Measurements from ENCODE around the gene RAB11B.
"Not testable (repeated sequence)": the region's sequence is repeated elsewhere in the genome, so short reads cannot be mapped to it uniquely, and the experiment has no call there.

RAB11B gene

DNA sequence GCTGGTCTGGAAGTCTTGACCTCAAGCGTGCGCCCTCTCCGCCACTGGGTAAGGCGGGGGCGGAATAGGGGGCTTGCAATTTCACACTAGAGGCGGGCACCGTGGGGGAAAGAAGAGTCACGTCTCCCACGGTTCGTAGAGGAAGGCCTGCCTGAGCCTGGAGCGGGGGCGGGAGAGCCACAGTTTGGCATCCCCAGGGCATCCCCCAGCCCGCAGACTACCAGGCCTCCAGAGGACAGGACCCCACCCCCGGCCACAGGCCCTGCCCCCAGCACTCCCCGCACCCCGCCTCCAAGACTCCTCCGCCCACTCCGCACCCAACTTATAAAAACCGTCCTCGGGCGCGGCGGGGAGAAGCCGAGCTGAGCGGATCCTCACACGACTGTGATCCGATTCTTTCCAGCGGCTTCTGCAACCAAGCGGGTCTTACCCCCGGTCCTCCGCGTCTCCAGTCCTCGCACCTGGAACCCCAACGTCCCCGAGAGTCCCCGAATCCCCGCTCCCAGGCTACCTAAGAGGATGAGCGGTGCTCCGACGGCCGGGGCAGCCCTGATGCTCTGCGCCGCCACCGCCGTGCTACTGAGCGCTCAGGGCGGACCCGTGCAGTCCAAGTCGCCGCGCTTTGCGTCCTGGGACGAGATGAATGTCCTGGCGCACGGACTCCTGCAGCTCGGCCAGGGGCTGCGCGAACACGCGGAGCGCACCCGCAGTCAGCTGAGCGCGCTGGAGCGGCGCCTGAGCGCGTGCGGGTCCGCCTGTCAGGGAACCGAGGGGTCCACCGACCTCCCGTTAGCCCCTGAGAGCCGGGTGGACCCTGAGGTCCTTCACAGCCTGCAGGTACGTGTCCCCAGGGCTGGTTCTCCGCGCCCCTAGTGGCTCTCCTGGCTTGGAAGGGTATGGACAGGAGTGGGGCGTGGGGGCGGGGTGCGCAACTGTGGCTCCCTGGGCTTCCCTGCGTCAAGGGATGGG, 26.1 kb upstream of the RAB11B start, which contains the start of gene ANGPTL4:
Gene ANGPTL4 (plus strand): TSS at position 353 of the 969 bp plus-strand sequence. CDS start 167 bp downstream, at position 520.
- Mint-ChIP-seq H3K4me3 (peak within 1 kb of the TSS; percentile 94), H3K36me3 (peaks cover 54% of the 10 kb centered on the region), H3K4me1 (peaks cover 36% of the 10 kb centered on the region), H3K27ac (peak within 1 kb of the TSS; percentile 96), H3K9me3 (no peaks in the 10 kb centered on the region)
- peak; percentile 68 to 76 for DNase-seq (ENCODE audit: low spot score in 2 of 2)
- ATAC-seq = peak; percentile 92

GRCh38 chr19:8366121-8366581, 24.0 kb upstream of the RAB11B start:
- Mint-ChIP-seq H3K9me3 (no peaks in the 10 kb centered on the region), H3K36me3 (peaks cover 75% of the 10 kb centered on the region), H3K4me3 (peak overlapping the region; percentile 94), H3K27ac (no peak overlapping the region), H3K4me1 (peaks cover 36% of the 10 kb centered on the region)
- ATAC-seq (no peak), DNase-seq (ENCODE audit: low spot score in 2 of 2) (no peak)

- H3K27ac Mint-ChIP-seq = no peak overlapping the region
- peaks cover 83% of the 10 kb centered on the region for H3K36me3 Mint-ChIP-seq
- DNase-seq (ENCODE audit: low spot score in 2 of 2) (no peak), ATAC-seq (no peak)
- peaks cover 30% of the 10 kb centered on the region for H3K4me1 Mint-ChIP-seq
- H3K4me3 Mint-ChIP-seq = peak overlapping the region; percentile 94
- H3K9me3 Mint-ChIP-seq = no peaks in the 10 kb centered on the region
Observed at GRCh38 chr19:8366961-8367326, 23.2 kb upstream of the RAB11B start.

DNA sequence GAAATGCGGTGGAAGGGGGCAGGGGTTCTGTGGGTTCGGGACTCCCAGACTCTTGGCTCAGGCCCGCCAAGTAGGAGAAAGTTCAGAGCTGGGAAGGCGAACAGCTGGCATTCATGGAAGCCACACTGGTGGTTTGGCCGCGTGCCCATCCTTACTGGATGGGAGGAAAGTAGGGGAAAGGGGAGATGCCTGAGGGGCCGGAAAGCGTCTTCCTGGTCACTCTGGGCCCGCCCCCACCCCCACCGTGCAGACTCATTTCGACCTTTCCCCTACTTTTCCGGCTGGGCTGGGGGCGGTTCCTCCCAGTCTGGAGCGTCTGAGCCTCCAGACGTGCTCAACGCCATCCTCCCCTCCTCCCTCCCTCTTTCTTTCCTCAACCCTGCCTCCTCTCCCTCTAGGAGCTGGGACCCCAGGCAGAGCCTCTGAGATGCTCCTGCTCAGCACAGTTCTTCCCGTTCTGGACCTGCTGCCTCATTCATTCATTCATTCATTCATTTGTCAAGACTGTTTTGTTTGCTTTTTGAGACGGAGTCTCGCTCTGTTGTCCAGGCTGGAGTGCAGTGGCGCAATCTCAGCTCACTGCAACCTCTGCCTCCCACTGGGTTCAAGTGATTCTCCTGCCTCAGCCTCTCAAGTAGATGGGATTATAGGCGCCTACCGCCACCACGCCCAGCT, 22.7 kb upstream of the RAB11B start:
- ATAC-seq (no peak), DNase-seq (ENCODE audit: low spot score in 2 of 2) (no peak)
- no peaks in the 10 kb centered on the region for H3K9me3 Mint-ChIP-seq
- H3K4me3 Mint-ChIP-seq = peak overlapping the region; percentile 94
- no peak overlapping the region for H3K27ac Mint-ChIP-seq
- H3K4me1 Mint-ChIP-seq = peaks cover 26% of the 10 kb centered on the region
- peaks cover 88% of the 10 kb centered on the region for H3K36me3 Mint-ChIP-seq

GRCh38 chr19:8370176-8371010, 19.8 kb upstream of the RAB11B start:
- ATAC-seq (no peak), DNase-seq (ENCODE audit: low spot score in 2 of 2) (no peak)
- peaks cover 17% of the 10 kb centered on the region for H3K4me1 Mint-ChIP-seq
- peaks cover 81% of the 10 kb centered on the region for H3K36me3 Mint-ChIP-seq
- H3K4me3 Mint-ChIP-seq = no peak overlapping the region
- no peaks in the 10 kb centered on the region for H3K9me3 Mint-ChIP-seq
- no peak overlapping the region for H3K27ac Mint-ChIP-seq

- peaks cover 73% of the 10 kb centered on the region for H3K36me3 Mint-ChIP-seq
- no peak overlapping the region for H3K27ac Mint-ChIP-seq
- no peak for DNase-seq (ENCODE audit: low spot score in 2 of 2)
- no peak overlapping the region for H3K4me3 Mint-ChIP-seq
- ATAC-seq = no peak
- peaks cover 17% of the 10 kb centered on the region for H3K4me1 Mint-ChIP-seq
- no peaks in the 10 kb centered on the region for H3K9me3 Mint-ChIP-seq
Observed at GRCh38 chr19:8371011-8371804, 19.0 kb upstream of the RAB11B start.

DNA sequence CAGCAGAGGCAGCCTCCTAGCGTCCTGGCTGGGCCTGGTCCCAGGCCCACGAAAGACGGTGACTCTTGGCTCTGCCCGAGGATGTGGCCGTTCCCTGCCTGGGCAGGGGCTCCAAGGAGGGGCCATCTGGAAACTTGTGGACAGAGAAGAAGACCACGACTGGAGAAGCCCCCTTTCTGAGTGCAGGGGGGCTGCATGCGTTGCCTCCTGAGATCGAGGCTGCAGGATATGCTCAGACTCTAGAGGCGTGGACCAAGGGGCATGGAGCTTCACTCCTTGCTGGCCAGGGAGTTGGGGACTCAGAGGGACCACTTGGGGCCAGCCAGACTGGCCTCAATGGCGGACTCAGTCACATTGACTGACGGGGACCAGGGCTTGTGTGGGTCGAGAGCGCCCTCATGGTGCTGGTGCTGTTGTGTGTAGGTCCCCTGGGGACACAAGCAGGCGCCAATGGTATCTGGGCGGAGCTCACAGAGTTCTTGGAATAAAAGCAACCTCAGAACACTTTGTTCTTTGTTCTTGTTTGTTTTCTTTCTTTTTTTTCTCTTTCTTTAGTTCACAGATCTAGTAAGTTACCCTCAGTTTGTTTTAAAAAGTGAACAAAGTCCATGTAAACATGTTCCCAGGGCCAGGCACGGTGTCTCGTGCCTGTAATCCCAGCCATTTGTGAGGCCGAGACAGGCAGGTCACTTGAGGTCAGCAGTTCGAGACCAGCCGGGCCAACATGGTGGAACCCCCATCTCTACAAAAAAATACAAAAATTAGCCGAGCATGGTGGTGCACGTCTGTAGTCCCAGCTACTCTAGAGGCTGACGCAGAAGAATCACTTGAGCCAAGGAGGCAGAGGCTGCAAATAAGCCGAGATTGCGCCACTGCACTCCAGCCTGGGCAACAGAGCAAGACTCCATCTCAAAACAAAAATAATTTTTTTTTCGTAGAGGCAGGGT, 16.0 kb upstream of the RAB11B start:
- DNase-seq (ENCODE audit: low spot score in 2 of 2) (no peak), ATAC-seq (peak; percentile 40)
- Mint-ChIP-seq H3K4me3 (no peak overlapping the region), H3K27ac (no peak overlapping the region), H3K36me3 (peaks cover 43% of the 10 kb centered on the region), H3K4me1 (peaks cover 7% of the 10 kb centered on the region), H3K9me3 (no peaks in the 10 kb centered on the region)

DNA sequence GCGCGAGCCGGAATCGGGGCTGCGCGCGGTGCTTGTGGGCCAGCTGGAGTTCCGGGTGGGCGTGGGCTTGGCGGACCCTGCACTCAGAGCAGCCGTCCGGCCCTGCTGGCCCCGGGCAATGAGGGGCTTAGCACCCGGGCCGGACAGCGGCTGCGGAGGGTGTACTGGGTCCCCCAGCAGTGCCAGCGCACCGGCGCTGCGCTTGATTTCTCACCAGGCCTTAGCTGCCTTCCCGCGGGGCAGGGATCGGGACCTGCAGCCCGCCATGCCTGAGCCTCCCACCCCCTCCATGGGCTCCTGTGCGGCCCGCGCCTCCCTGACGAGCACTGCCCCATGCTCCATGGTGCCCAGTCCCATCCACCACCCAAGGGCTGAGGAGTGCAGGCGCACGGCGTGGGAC, 14.4 kb upstream of the RAB11B start:
- not testable (repeated sequence) for ATAC-seq; DNase-seq (ENCODE audit: low spot score in 2 of 2); H3K9me3 Mint-ChIP-seq; H3K4me1 Mint-ChIP-seq; H3K27ac Mint-ChIP-seq; H3K4me3 Mint-ChIP-seq
- peaks cover 27% of the 10 kb centered on the region for H3K36me3 Mint-ChIP-seq

- not testable (repeated sequence) for H3K4me3 Mint-ChIP-seq
Observed at GRCh38 chr19:8376373-8376974, 13.7 kb upstream of the RAB11B start.

DNA sequence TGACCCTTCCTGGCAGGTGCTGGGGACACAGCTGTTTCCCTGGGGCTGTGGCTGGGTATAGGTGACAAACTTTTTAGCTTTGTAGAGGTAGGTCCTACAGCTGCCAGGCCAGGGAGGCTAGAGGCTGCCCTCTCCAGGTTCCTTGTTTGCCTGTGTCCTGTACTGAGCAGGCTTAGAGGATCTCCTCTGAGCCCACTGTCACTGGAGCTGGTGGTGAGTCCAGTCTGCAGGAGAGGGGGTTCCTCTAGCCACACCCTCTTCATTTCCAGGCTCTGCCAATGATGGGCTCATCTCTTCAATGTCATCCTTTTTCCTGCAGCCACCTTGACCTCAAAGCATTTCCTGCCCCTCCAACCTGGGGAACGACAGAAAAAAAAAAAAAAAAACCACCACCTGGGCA, 12.6 kb upstream of the RAB11B start:
- H3K9me3 Mint-ChIP-seq = no peaks in the 10 kb centered on the region
- H3K4me1 Mint-ChIP-seq = peaks cover 7% of the 10 kb centered on the region
- no peak overlapping the region for H3K27ac Mint-ChIP-seq
- H3K4me3 Mint-ChIP-seq = no peak overlapping the region
- no peak for DNase-seq (ENCODE audit: low spot score in 2 of 2)
- peaks cover 9% of the 10 kb centered on the region for H3K36me3 Mint-ChIP-seq
- ATAC-seq = no peak

More at GRCh38 chr19:8376373-8376974, 13.7 kb upstream of the RAB11B start:
- H3K36me3 Mint-ChIP-seq = peaks cover 20% of the 10 kb centered on the region
- not testable (repeated sequence) for H3K4me1 Mint-ChIP-seq; ATAC-seq; H3K9me3 Mint-ChIP-seq; DNase-seq (ENCODE audit: low spot score in 2 of 2); H3K27ac Mint-ChIP-seq

- not testable (repeated sequence) for H3K36me3 Mint-ChIP-seq; H3K9me3 Mint-ChIP-seq; H3K27ac Mint-ChIP-seq; ATAC-seq; H3K4me3 Mint-ChIP-seq; DNase-seq (ENCODE audit: low spot score in 2 of 2); H3K4me1 Mint-ChIP-seq
Observed at GRCh38 chr19:8379156-8379891, 10.8 kb upstream of the RAB11B start.

DNA sequence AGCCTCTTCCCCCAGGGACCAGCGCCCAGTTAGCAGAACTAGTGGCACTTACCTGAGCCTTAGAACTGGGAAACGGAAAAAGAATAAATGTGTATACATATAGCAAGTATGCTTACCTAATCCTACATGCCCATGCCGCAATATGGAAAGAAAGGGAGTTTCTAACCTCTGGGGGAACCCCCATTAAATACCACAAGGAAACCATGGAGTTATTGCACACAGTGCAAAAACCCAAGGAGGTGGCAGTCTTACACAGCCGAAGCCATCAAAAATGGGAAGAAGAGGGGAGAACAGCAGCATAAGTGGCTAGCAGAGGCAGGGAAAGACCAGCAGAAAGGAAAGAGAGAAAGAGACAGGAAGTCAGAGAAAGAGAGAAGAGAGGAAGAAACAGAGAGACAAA, 5.6 kb upstream of the RAB11B start:
- not testable (repeated sequence) for H3K4me1 Mint-ChIP-seq, H3K4me3 Mint-ChIP-seq

GRCh38 chr19:8385103-8385502, 5.1 kb upstream of the RAB11B start:
- H3K4me3 Mint-ChIP-seq; H3K9me3 Mint-ChIP-seq; H3K4me1 Mint-ChIP-seq; H3K36me3 Mint-ChIP-seq; ATAC-seq; DNase-seq (ENCODE audit: low spot score in 2 of 2): not testable (repeated sequence)
- H3K27ac Mint-ChIP-seq = peak overlapping the region; percentile 30

More for the DNA sequence above, 5.6 kb upstream of the RAB11B start:
- peak overlapping the region; percentile 30 for H3K27ac Mint-ChIP-seq
- not testable (repeated sequence) for H3K9me3 Mint-ChIP-seq; DNase-seq (ENCODE audit: low spot score in 2 of 2); H3K36me3 Mint-ChIP-seq; ATAC-seq
